CD4-positive, alpha-beta T cell treated with Interferon gamma for 1 hour (primary cell): ENCODE data around the gene TMEM38B.
"Not testable (repeated sequence)": the region's sequence is repeated elsewhere in the genome, so short reads cannot be mapped to it uniquely, and the experiment has no call there.

Source experiments
- DNase-seq: peaks from one replicate; pipeline ENCODE4 v3.0.0-alpha.2; 2020

Gene TMEM38B

GRCh38 chr9:105728230-105728629 lies 33.9 kb downstream of the TMEM38B start:
- DNase-seq: not testable (repeated sequence)

GRCh38 chr9:105731420-105731819 lies 37.1 kb downstream of the TMEM38B start:
- not testable (repeated sequence) for DNase-seq

- no peak for DNase-seq
These were observed 41.0 kb downstream of the TMEM38B start for GRCh38 chr9:105735366-105735765.

- DNase-seq: no peak
These were observed 42.9 kb downstream of the TMEM38B start for GRCh38 chr9:105737205-105737604.

GRCh38 chr9:105742088-105742487 lies 47.7 kb downstream of the TMEM38B start:
- no peak for DNase-seq

GRCh38 chr9:105747325-105747724 lies 53.0 kb downstream of the TMEM38B start:
- DNase-seq: not testable (repeated sequence)

- DNase-seq: no peak
These were observed 57.4 kb downstream of the TMEM38B start for GRCh38 chr9:105751761-105752160.

- DNase-seq: no peak
These were observed 63.3 kb downstream of the TMEM38B start for GRCh38 chr9:105757496-105758251.

- DNase-seq: no peak
These were observed 65.7 kb downstream of the TMEM38B start for GRCh38 chr9:105760053-105760452.

- not testable (repeated sequence) for DNase-seq
These were observed 88.5 kb downstream of the TMEM38B start for GRCh38 chr9:105782561-105783494.

- DNase-seq: not testable (repeated sequence)
These were observed 89.1 kb downstream of the TMEM38B start for GRCh38 chr9:105783495-105783872.

- not testable (repeated sequence) for DNase-seq
These were observed 92.5 kb downstream of the TMEM38B start for GRCh38 chr9:105786796-105787195.

GRCh38 chr9:105816202-105816744 lies 121.9 kb downstream of the TMEM38B start:
- no peak for DNase-seq

GRCh38 chr9:105816981-105817380 lies 122.6 kb downstream of the TMEM38B start:
- no peak for DNase-seq

GRCh38 chr9:105818903-105819302 lies 124.6 kb downstream of the TMEM38B start:
- DNase-seq: no peak

GRCh38 chr9:105822814-105823213 lies 128.5 kb downstream of the TMEM38B start:
- DNase-seq: no peak
